B cell (primary cell): ENCODE results near the gene MYO1C. TPM values are rescaled to one million over a fixed set of nuclear protein-coding genes. Genes with fewer than 3 reads are reported as not detected.

Experiments
- ATAC-seq: fragments of 200-7000 bp; cut with Tn5 transposase; one replicate; pipeline ENCODE4 v1.10.0; 2021; ENCODE audit warnings: low read depth, mild to moderate bottlenecking, moderate number of reproducible peaks, moderate library complexity
- CTCF ChIA-PET: fragments of 350-600 bp; sonication (Branson Sonifier 250); formaldehyde crosslinking; loops from one replicate; lab custom pipeline; 2021; ENCODE audit warnings: antibody characterized with exemption, inconsistent platforms; lab: Charles Lee
- POLR2A ChIA-PET: fragments of 350-600 bp; sonication (Branson Sonifier 250); formaldehyde crosslinking; loops from one replicate; lab custom pipeline; 2021; ENCODE audit warnings: antibody characterized with exemption; lab: Charles Lee
- DNase-seq: peaks from one replicate; pipeline ENCODE4 v3.0.0; 2013
- H2AFZ ChIP-seq: 2 replicates; pipeline ENCODE4 v1.6.1; 2012; ENCODE audit warnings: mild to moderate bottlenecking, low read depth, low read length; ENCODE audit not compliant: insufficient read depth, poor library complexity, severe bottlenecking
- H3K27ac ChIP-seq, 2 donors: 1 replicate in 1 of 2; 2 replicates in 1 of 2; pipeline ENCODE4 v1.5.1; 2012 to 2013; ENCODE audit warnings: low read length in 2 of 2, mild to moderate bottlenecking in 2 of 2, moderate library complexity in 1 of 2
- H3K27me3 ChIP-seq, 4 experiments: fragments of 200-600 bp in 1 of 4; sonication (generic) in 1 of 4; replicated peaks in 1 of 4; 1 replicate in 2 of 4; 2 replicates in 2 of 4; pipeline versions ENCODE4 v1.6.1 to v1.7.0; 2013 to 2016; ENCODE audit warnings: low read length in 3 of 4, mild to moderate bottlenecking in 2 of 4, mixed read lengths in 1 of 4, moderate library complexity in 1 of 4; ENCODE audit not compliant: insufficient read depth in 4 of 4, control insufficient read depth in 3 of 4; ENCODE audit errors: control extremely low read depth in 1 of 4
- H3K36me3 ChIP-seq, 2 experiments: replicated peaks in 1 of 2; 1 replicate in 1 of 2; 2 replicates in 1 of 2; pipeline versions ENCODE4 v1.6.1 to v1.7.1; 2013; ENCODE audit warnings: low read length in 1 of 2; ENCODE audit not compliant: insufficient read depth in 2 of 2, control insufficient read depth in 1 of 2; ENCODE audit errors: control extremely low read depth in 1 of 2, extremely low read depth in 1 of 2
- H3K4me1 ChIP-seq, 2 donors: fragments of 200-600 bp in 1 of 2; sonication (generic) in 1 of 2; 1 replicate in 1 of 2; 2 replicates in 1 of 2; pipeline versions ENCODE4 v1.5.1 to v1.6.1; 2013 to 2017; ENCODE audit warnings: low read length in 2 of 2; ENCODE audit not compliant: control insufficient read depth in 2 of 2, insufficient read depth in 2 of 2
- H3K4me2 ChIP-seq: replicated peaks from 2 replicates; pipeline ENCODE3; 2012; ENCODE audit warnings: mild to moderate bottlenecking, low read depth, low read length; ENCODE audit not compliant: poor library complexity, severe bottlenecking
- H3K4me3 ChIP-seq, 5 experiments: fragments of 200-600 bp in 1 of 5; sonication (generic) in 1 of 5; 1 replicate in 3 of 5; 2 replicates in 2 of 5; pipeline versions ENCODE4 v1.5.1 to v1.7.0; 2011 to 2016; ENCODE audit warnings: low read length in 4 of 5, mild to moderate bottlenecking in 4 of 5, low read depth in 2 of 5, control low read depth in 1 of 5, moderate library complexity in 1 of 5; ENCODE audit not compliant: insufficient read depth in 1 of 5; ENCODE audit errors: control extremely low read depth in 1 of 5, extremely low read depth in 1 of 5
- H3K79me2 ChIP-seq: fragments of 200-600 bp; sonication (generic); one replicate; pipeline ENCODE4 v1.6.0; 2016; ENCODE audit warnings: low read length; ENCODE audit not compliant: control insufficient read depth, insufficient read depth
- H3K9ac ChIP-seq: fragments of 200-600 bp; sonication (generic); 2 replicates; pipeline ENCODE4 v1.6.1; 2017; ENCODE audit warnings: mild to moderate bottlenecking, low read length, moderate library complexity
- H3K9me3 ChIP-seq, 3 donors: one replicate each; pipeline versions ENCODE4 v1.6.1 to v1.7.1; 2013; ENCODE audit warnings: low read length in 2 of 3; ENCODE audit not compliant: control insufficient read depth in 2 of 3, insufficient read depth in 1 of 3; ENCODE audit errors: control extremely low read depth in 1 of 3
- H4K20me1 ChIP-seq: 2 replicates; pipeline ENCODE4 v1.6.0; 2012; ENCODE audit warnings: mild to moderate bottlenecking, low read length; ENCODE audit not compliant: insufficient read depth, control insufficient read depth, poor library complexity, severe bottlenecking
- H3K27ac Mint-ChIP-seq: one replicate; pipeline ENCODE4 v1.8.0; 2021; ENCODE audit warnings: mixed read lengths
- H3K27me3 Mint-ChIP-seq: one replicate; pipeline ENCODE4 v1.8.0; 2021; ENCODE audit warnings: mixed read lengths
- H3K4me1 Mint-ChIP-seq: one replicate; pipeline ENCODE4 v1.8.0; 2021; ENCODE audit warnings: mixed read lengths
- H3K4me3 Mint-ChIP-seq: one replicate; pipeline ENCODE4 v1.8.0; 2021; ENCODE audit warnings: mixed read lengths
- H3K9me3 Mint-ChIP-seq: one replicate; pipeline ENCODE4 v1.8.0; 2022; ENCODE audit warnings: mixed read lengths; ENCODE audit not compliant: insufficient read depth
- EZH2 ChIP-seq: IDR thresholded peaks from 2 replicates; pipeline ENCODE4 v1.6.1; 2012; ENCODE audit warnings: borderline replicate concordance, low read depth, mild to moderate bottlenecking, moderate library complexity, low read length; ENCODE audit not compliant: insufficient read depth, poor library complexity, severe bottlenecking
- WGBS: methylation state at CpG from one replicate; pipeline ENCODE4 v1.1.5; 2013; ENCODE audit warnings: missing lambda C conversion rate; ENCODE audit not compliant: insufficient coverage; 5-methylcytosine and 5-hydroxymethylcytosine counted together
- intact Hi-C: fragments of 100-400 bp; cut with micrococcal nuclease; formaldehyde crosslinking; loops from one replicate; pipeline ENCODE4 v1.10.0; 2022
- polyA plus RNA-seq: library from polyadenylated mRNA; depleted of rRNA; stranded (reverse); fragments of >200 nt; gene quantifications from 2 replicates; pipeline ENCODE4 v1.2.3, GENCODE V29; 2012
- total RNA-seq, 2 donors: library from RNA; stranded (reverse); fragments of 120-200 nt in 1 of 2; gene quantifications; 1 replicate in 1 of 2; 2 replicates in 1 of 2; pipeline versions ENCODE4 v1.2.3 to v1.2.4, GENCODE V29; 2013 to 2022
- TF ChIP-seq, protein P1 (sequence below): fragments of 200-600 bp; IDR thresholded peaks from one replicate; pipeline ENCODE4 v1.8.0; 2022; ENCODE audit warnings: antibody characterized with exemption, mild to moderate bottlenecking

The MYO1C gene
- total and polyA plus RNA-seq, 2 donors (not counting 1 experiment from before 2014, with no cell fraction given) = 54.7 to 81.7 TPM

GRCh38 chr17:1504866-1505265 is 12.4 kb upstream of the MYO1C start:
- intact Hi-C loops = no loop called here
- Histone ChIP-seq H4K20me1 (peaks cover 6% of the 10 kb centered on the region), H3K9ac (no peak overlapping the region), H3K4me3 (no peak overlapping the region), H3K27me3 (no peaks in the 10 kb centered on the region), H3K4me1 (no peaks in the 10 kb centered on the region), H3K36me3 (peaks cover 0 to 53% of the 10 kb centered on the region in 2 experiments), H3K4me2 (no peak overlapping the region), H3K27ac (no peak overlapping the region), H3K79me2 (peaks cover 28% of the 10 kb centered on the region), H3K9me3 (no peaks in the 10 kb centered on the region), H2AFZ (no peak overlapping the region)
- ChIA-PET CTCF (interaction anchor here (0.6 to 2.1 kb wide), 5 partner anchors 8 to 324 kb away, joined by 3 to 12 read pairs (median 4); partner anchors contain the start of gene INPP5K), POLR2A (no interaction called here)
- no peak for TF ChIP-seq EZH2
- TF ChIP-seq, protein P1, sequence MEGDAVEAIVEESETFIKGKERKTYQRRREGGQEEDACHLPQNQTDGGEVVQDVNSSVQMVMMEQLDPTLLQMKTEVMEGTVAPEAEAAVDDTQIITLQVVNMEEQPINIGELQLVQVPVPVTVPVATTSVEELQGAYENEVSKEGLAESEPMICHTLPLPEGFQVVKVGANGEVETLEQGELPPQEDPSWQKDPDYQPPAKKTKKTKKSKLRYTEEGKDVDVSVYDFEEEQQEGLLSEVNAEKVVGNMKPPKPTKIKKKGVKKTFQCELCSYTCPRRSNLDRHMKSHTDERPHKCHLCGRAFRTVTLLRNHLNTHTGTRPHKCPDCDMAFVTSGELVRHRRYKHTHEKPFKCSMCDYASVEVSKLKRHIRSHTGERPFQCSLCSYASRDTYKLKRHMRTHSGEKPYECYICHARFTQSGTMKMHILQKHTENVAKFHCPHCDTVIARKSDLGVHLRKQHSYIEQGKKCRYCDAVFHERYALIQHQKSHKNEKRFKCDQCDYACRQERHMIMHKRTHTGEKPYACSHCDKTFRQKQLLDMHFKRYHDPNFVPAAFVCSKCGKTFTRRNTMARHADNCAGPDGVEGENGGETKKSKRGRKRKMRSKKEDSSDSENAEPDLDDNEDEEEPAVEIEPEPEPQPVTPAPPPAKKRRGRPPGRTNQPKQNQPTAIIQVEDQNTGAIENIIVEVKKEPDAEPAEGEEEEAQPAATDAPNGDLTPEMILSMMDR = no peak
- Mint-ChIP-seq H3K27me3 (no peaks in the 10 kb centered on the region), H3K27ac (no peak overlapping the region), H3K4me1 (no peaks in the 10 kb centered on the region), H3K9me3 (no peaks in the 10 kb centered on the region), H3K4me3 (no peak overlapping the region)
- DNase-seq = no peak
- 100% methylated on average over 1 of the region's 3 CpGs for WGBS
- no peak for ATAC-seq

DNA sequence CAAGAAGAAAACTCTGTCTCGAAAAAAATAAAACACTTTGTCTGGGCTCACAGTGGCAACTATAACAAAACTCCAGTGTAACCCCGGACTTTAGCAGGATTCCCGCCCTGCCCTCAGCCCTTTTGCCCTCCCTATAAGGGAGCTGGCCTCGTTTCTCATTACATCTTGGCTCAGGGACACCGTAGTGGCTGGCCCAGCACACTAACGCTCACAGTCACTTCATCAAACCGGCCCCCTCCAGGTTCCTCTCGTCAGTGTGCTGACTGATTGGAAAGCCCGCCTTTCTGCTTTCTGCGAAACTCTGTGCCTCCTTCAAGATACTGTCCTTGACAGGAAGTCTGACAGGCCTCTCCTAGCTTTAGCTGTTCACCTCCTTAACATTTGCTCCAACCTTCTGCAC is 11.2 kb upstream of the MYO1C start:
- Histone ChIP-seq H3K27ac (no peak overlapping the region), H3K4me2 (no peak overlapping the region), H2AFZ (no peak overlapping the region), H3K27me3 (no peaks in the 10 kb centered on the region), H4K20me1 (no peaks in the 10 kb centered on the region), H3K9me3 (no peaks in the 10 kb centered on the region), H3K9ac (no peak overlapping the region), H3K36me3 (peaks cover 0 to 45% of the 10 kb centered on the region in 2 experiments), H3K79me2 (peaks cover 20% of the 10 kb centered on the region), H3K4me1 (no peaks in the 10 kb centered on the region), H3K4me3 (no peak overlapping the region)
- intact Hi-C loops = no loop called here
- H3K27ac Mint-ChIP-seq = no peak overlapping the region
- no peak overlapping the region for H3K4me3 Mint-ChIP-seq
- no peaks in the 10 kb centered on the region for H3K9me3 Mint-ChIP-seq
- ATAC-seq = no peak
- ChIA-PET CTCF (interaction anchor here (1.7 kb wide), 1 partner anchor 12 kb away, joined by 6 read pairs; the partner anchor contains the start of gene INPP5K), POLR2A (no interaction called here)
- WGBS = 96% methylated on average over 10 of the region's 10 CpGs
- no peak for DNase-seq
- no peaks in the 10 kb centered on the region for H3K27me3 Mint-ChIP-seq
- TF ChIP-seq, protein P1 = no peak
- no peak for TF ChIP-seq EZH2
- H3K4me1 Mint-ChIP-seq = no peaks in the 10 kb centered on the region
